NCI-H345 (cell line): ENCODE results near the gene NOSIP.

Experiments used
- DNase-seq: peaks from one replicate; lab custom pipeline; 2025; lab: John Stamatoyannopoulos, UW

Gene NOSIP

GRCh38 chr19:49544154-49544553 lies 36.2 kb downstream of the NOSIP start:
- DNase-seq = no peak

GRCh38 chr19:49543032-49543431 lies 37.3 kb downstream of the NOSIP start:
- no peak for DNase-seq

- DNase-seq = no peak
These were observed 37.9 kb downstream of the NOSIP start for GRCh38 chr19:49542446-49542845.

GRCh38 chr19:49541914-49542313 lies 38.4 kb downstream of the NOSIP start:
- no peak for DNase-seq

GRCh38 chr19:49539192-49539952 lies 41.0 kb downstream of the NOSIP start:
- DNase-seq = no peak

- DNase-seq = no peak
These were observed 41.7 kb downstream of the NOSIP start for GRCh38 chr19:49538643-49539042.

GRCh38 chr19:49536921-49537462 lies 43.4 kb downstream of the NOSIP start:
- DNase-seq = no peak

GRCh38 chr19:49534632-49535385 lies 45.5 kb downstream of the NOSIP start:
- no peak for DNase-seq

- peak; percentile 59 for DNase-seq
These were observed 46.5 kb downstream of the NOSIP start for GRCh38 chr19:49533551-49534488.

- DNase-seq = no peak
These were observed 49.6 kb downstream of the NOSIP start for GRCh38 chr19:49530708-49531107.

- no peak for DNase-seq
These were observed 52.1 kb downstream of the NOSIP start for GRCh38 chr19:49528211-49528771.

- DNase-seq = no peak
These were observed 55.4 kb downstream of the NOSIP start for GRCh38 chr19:49524812-49525455.

GRCh38 chr19:49520705-49521319 lies 59.5 kb downstream of the NOSIP start:
- no peak for DNase-seq

GRCh38 chr19:49518033-49518432 lies 62.3 kb downstream of the NOSIP start:
- no peak for DNase-seq

GRCh38 chr19:49515767-49516166 lies 64.6 kb downstream of the NOSIP start:
- no peak for DNase-seq

- DNase-seq = peak; percentile 17
These were observed 66.2 kb downstream of the NOSIP start for GRCh38 chr19:49514151-49514550.

GRCh38 chr19:49513746-49514118 lies 66.6 kb downstream of the NOSIP start:
- DNase-seq = peak; percentile 43

- peak; percentile 71 for DNase-seq
These were observed 67.2 kb downstream of the NOSIP start for GRCh38 chr19:49512970-49513745.

- DNase-seq = no peak
These were observed 72.4 kb downstream of the NOSIP start for GRCh38 chr19:49507803-49508494.
